ENCODE data around the gene RABL2B. TPM values are rescaled to one million over a fixed set of nuclear protein-coding genes. Genes with fewer than 3 reads are reported as not detected.
"Not testable (repeated sequence)": the region's sequence is repeated elsewhere in the genome, so short reads cannot be mapped to it uniquely, and the experiment has no call there.

RABL2B gene
- total RNA-seq, 2 donors from 2014 or later: 35.4 to 35.5 TPM

DNA sequence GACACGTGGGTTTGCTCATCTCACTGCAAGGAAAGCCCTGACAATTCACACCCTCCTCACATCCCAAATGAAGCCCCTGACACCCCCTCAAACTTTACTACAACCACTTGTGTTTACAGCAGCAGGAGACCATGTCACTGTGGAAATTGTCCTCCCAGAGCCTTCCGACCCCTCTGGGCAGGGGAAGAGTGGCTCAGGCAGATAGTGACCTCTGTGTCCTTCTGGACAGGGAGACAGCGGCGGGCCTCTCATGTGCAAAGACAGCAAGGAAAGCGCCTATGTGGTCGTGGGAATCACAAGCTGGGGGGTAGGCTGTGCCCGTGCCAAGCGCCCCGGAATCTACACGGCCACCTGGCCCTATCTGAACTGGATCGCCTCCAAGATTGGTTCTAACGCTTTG is 39.0 kb downstream of the RABL2B start:
- H3K4me3 Mint-ChIP-seq: not testable (repeated sequence)
- WGBS, 2 experiments (ENCODE audit: insufficient coverage in 1 of 2, insufficient read length in 1 of 2): 84% methylated on average over 3 of the region's 12 CpGs; no CpG with 5 or more reads in 1 of the 2 experiments

DNA sequence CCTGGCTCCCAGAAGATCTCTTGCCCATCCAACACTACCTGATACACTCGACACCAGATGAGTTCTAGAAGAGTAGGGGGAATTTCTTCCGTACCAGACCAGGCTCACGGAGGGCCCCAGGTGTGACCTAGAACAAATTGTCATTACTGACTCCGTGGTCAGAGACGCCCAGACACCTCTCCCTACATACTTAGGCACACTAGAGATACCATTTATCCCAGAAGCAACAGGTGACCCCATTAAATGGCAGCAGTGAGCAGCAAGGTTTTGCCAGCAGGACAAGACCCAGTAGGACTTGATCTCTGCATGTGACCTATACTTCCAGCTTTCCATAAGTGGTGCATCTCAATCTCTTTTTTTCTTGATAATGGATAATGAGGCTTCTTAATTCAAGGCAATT is 42.7 kb downstream of the RABL2B start:
- H3K9ac ChIP-seq (ENCODE audit: extremely low read depth, low read length, poor library complexity, severe bottlenecking); H3K36me3 Mint-ChIP-seq (ENCODE audit: low read depth); H3K4me3 ChIP-seq (ENCODE audit: low read length); H3K9me3 Mint-ChIP-seq; H3K27ac Mint-ChIP-seq; H3K4me1 Mint-ChIP-seq; DNase-seq; H3K27ac ChIP-seq (ENCODE audit: low read depth, low read length); H3K4me3 Mint-ChIP-seq; H3K36me3 ChIP-seq (ENCODE audit: control insufficient read depth, insufficient read depth, low read length); H3K9me3 ChIP-seq (ENCODE audit: control insufficient read depth, low read length); H3K4me1 ChIP-seq (ENCODE audit: control insufficient read depth, insufficient read depth, low read length): not testable (repeated sequence)
- 82 to 89% methylated on average over 3 to 5 of the region's 5 CpGs for WGBS, 2 experiments (ENCODE audit: insufficient coverage in 1 of 2, insufficient read length in 1 of 2)
- H3K27me3 ChIP-seq (ENCODE audit: control insufficient read depth, insufficient read depth, low read length, poor library complexity, severe bottlenecking): peaks cover 38% of the 10 kb centered on the region
- peaks cover 73% of the 10 kb centered on the region for H3K27me3 Mint-ChIP-seq (ENCODE audit: insufficient read depth)

More for the DNA sequence above, 39.0 kb downstream of the RABL2B start:
- H3K4me1 Mint-ChIP-seq; H3K4me1 ChIP-seq (ENCODE audit: control insufficient read depth, insufficient read depth, low read length); H3K27ac Mint-ChIP-seq; H3K9me3 Mint-ChIP-seq; H3K27ac ChIP-seq (ENCODE audit: low read depth, low read length); H3K36me3 ChIP-seq (ENCODE audit: control insufficient read depth, insufficient read depth, low read length); DNase-seq; H3K9ac ChIP-seq (ENCODE audit: extremely low read depth, low read length, poor library complexity, severe bottlenecking); H3K4me3 ChIP-seq (ENCODE audit: low read length); H3K27me3 ChIP-seq (ENCODE audit: control insufficient read depth, insufficient read depth, low read length, poor library complexity, severe bottlenecking); H3K36me3 Mint-ChIP-seq (ENCODE audit: low read depth); H3K9me3 ChIP-seq (ENCODE audit: control insufficient read depth, low read length): not testable (repeated sequence)
- H3K27me3 Mint-ChIP-seq (ENCODE audit: insufficient read depth): peaks cover 52% of the 10 kb centered on the region

GRCh38 chr22:50739894-50740293 is 43.5 kb downstream of the RABL2B start:
- Histone ChIP-seq H3K9ac (ENCODE audit: extremely low read depth, low read length, poor library complexity, severe bottlenecking) (no peak overlapping the region), H3K4me3 (ENCODE audit: low read length) (no peak overlapping the region), H3K9me3 (ENCODE audit: control insufficient read depth, low read length) (no peaks in the 10 kb centered on the region), H3K27me3 (ENCODE audit: control insufficient read depth, insufficient read depth, low read length, poor library complexity, severe bottlenecking) (peaks cover 45% of the 10 kb centered on the region), H3K4me1 (ENCODE audit: control insufficient read depth, insufficient read depth, low read length) (no peaks in the 10 kb centered on the region), H3K27ac (ENCODE audit: low read depth, low read length) (no peak overlapping the region), H3K36me3 (ENCODE audit: control insufficient read depth, insufficient read depth, low read length) (no peaks in the 10 kb centered on the region)
- Mint-ChIP-seq H3K4me1 (no peaks in the 10 kb centered on the region), H3K27me3 (ENCODE audit: insufficient read depth) (peaks cover 78% of the 10 kb centered on the region), H3K36me3 (ENCODE audit: low read depth) (no peaks in the 10 kb centered on the region), H3K9me3 (no peaks in the 10 kb centered on the region), H3K27ac (no peak overlapping the region), H3K4me3 (no peak overlapping the region)
- no peak for TF ChIP-seq CTCF (conservative IDR thresholded peaks at IDR 0.05)
- peak; percentile 26 for DNase-seq
- WGBS, 2 experiments (ENCODE audit: insufficient coverage in 1 of 2, insufficient read length in 1 of 2): 85 to 86% methylated on average over 7 to 12 of the region's 12 CpGs

- Histone ChIP-seq H3K4me1 (ENCODE audit: control insufficient read depth, insufficient read depth, low read length) (no peaks in the 10 kb centered on the region), H3K4me3 (ENCODE audit: low read length) (no peak overlapping the region), H3K27me3 (ENCODE audit: control insufficient read depth, insufficient read depth, low read length, poor library complexity, severe bottlenecking) (peaks cover 45% of the 10 kb centered on the region), H3K9ac (ENCODE audit: extremely low read depth, low read length, poor library complexity, severe bottlenecking) (no peak overlapping the region), H3K9me3 (ENCODE audit: control insufficient read depth, low read length) (no peaks in the 10 kb centered on the region), H3K27ac (ENCODE audit: low read depth, low read length) (no peak overlapping the region), H3K36me3 (ENCODE audit: control insufficient read depth, insufficient read depth, low read length) (no peaks in the 10 kb centered on the region)
- peaks cover 81% of the 10 kb centered on the region for H3K27me3 Mint-ChIP-seq (ENCODE audit: insufficient read depth)
- H3K4me3 Mint-ChIP-seq: no peak overlapping the region
- H3K36me3 Mint-ChIP-seq (ENCODE audit: low read depth): no peaks in the 10 kb centered on the region
- TF ChIP-seq CTCF (conservative IDR thresholded peaks at IDR 0.05): no peak
- WGBS, 2 experiments (ENCODE audit: insufficient coverage in 1 of 2, insufficient read length in 1 of 2): 85 to 93% methylated on average over 12 to 17 of the region's 17 CpGs
- DNase-seq: peak; percentile 36
- H3K9me3 Mint-ChIP-seq: no peaks in the 10 kb centered on the region
- H3K27ac Mint-ChIP-seq: no peak overlapping the region
- H3K4me1 Mint-ChIP-seq: no peaks in the 10 kb centered on the region
These were observed 44.2 kb downstream of the RABL2B start for GRCh38 chr22:50739279-50739691.

Data from endodermal cell (in vitro differentiated cells).